HG03378 (cell line): Measurements from ENCODE around the gene SEPHS1.

ENCODE experiments used
- ATAC-seq: cut with Tn5 transposase; IDR thresholded peaks from one replicate; pipeline ENCODE4 v1.9.1; 2021; ENCODE audit warnings: mild to moderate bottlenecking, moderate library complexity; ENCODE audit not compliant: unreplicated experiment

Gene SEPHS1

GRCh38 chr10:13329565-13329964 lies 18.5 kb downstream of the SEPHS1 start:
- no peak for ATAC-seq

GRCh38 chr10:13328613-13329012 lies 19.5 kb downstream of the SEPHS1 start:
- no peak for ATAC-seq

- no peak for ATAC-seq
Measured at GRCh38 chr10:13328126-13328525, 20.0 kb downstream of the SEPHS1 start.

- no peak for ATAC-seq
Measured at GRCh38 chr10:13327534-13327933, 20.6 kb downstream of the SEPHS1 start.

- ATAC-seq, result no peak
Measured at GRCh38 chr10:13322615-13323148, 25.4 kb downstream of the SEPHS1 start.

GRCh38 chr10:13321576-13321975 lies 26.5 kb downstream of the SEPHS1 start:
- no peak for ATAC-seq

- no peak for ATAC-seq
Measured at GRCh38 chr10:13319166-13319565, 28.9 kb downstream of the SEPHS1 start.

- no peak for ATAC-seq
Measured at GRCh38 chr10:13317474-13317873, 30.6 kb downstream of the SEPHS1 start.

GRCh38 chr10:13316635-13317311 lies 31.3 kb downstream of the SEPHS1 start:
- ATAC-seq, result no peak

- ATAC-seq, result no peak
Measured at GRCh38 chr10:13315361-13315760, 32.7 kb downstream of the SEPHS1 start.

- ATAC-seq, result no peak
Measured at GRCh38 chr10:13311177-13311575, 36.9 kb downstream of the SEPHS1 start.

GRCh38 chr10:13310518-13311176 lies 37.4 kb downstream of the SEPHS1 start:
- no peak for ATAC-seq

GRCh38 chr10:13309792-13310191 lies 38.3 kb downstream of the SEPHS1 start:
- no peak for ATAC-seq

GRCh38 chr10:13308096-13308495 lies 40.0 kb downstream of the SEPHS1 start:
- no peak for ATAC-seq

GRCh38 chr10:13306103-13306502 lies 42.0 kb downstream of the SEPHS1 start:
- no peak for ATAC-seq

GRCh38 chr10:13302821-13303555 lies 45.1 kb downstream of the SEPHS1 start:
- ATAC-seq, result no peak

- ATAC-seq, result peak; percentile 50
Measured at GRCh38 chr10:13299437-13300287, 48.4 kb downstream of the SEPHS1 start, which contains the start of gene PHYH. Gene PHYH, minus strand, starts transcription at chr10:13300064. Its CDS starts 22 bp downstream, at chr10:13300042.

- peak; percentile 5 for ATAC-seq
Measured at GRCh38 chr10:13298748-13299436, 49.2 kb downstream of the SEPHS1 start.

GRCh38 chr10:13296476-13296875 lies 51.6 kb downstream of the SEPHS1 start:
- ATAC-seq, result no peak

GRCh38 chr10:13294784-13295183 lies 53.3 kb downstream of the SEPHS1 start:
- no peak for ATAC-seq
